ENCODE results near the gene APOL3.

The APOL3 gene

GRCh38 chr22:36129071-36129470 lies 31.5 kb downstream of the APOL3 start:
- Histone ChIP-seq H3K4me1 (ENCODE audit: insufficient read depth, low read length, severe bottlenecking) (peaks cover 2% of the 10 kb centered on the region), H4K20me1 (ENCODE audit: insufficient read depth, low read length) (no peaks in the 10 kb centered on the region), H3K27me3 (ENCODE audit: insufficient read depth, low read length) (no peaks in the 10 kb centered on the region), H3K27ac (ENCODE audit: low read depth, low read length, poor library complexity, severe bottlenecking) (no peak overlapping the region), H3F3A (ENCODE audit: insufficient read depth, low read length) (no peaks in the 10 kb centered on the region), H3K79me2 (ENCODE audit: insufficient read depth, low read length) (no peaks in the 10 kb centered on the region), H3K4me3 (ENCODE audit: low read depth, low read length, poor library complexity, severe bottlenecking) (no peak overlapping the region), H3K9me3 (ENCODE audit: low read length) (no peaks in the 10 kb centered on the region), H3K36me3 (ENCODE audit: insufficient read depth, low read length) (no peaks in the 10 kb centered on the region), H2AFZ (ENCODE audit: low read length) (no peak overlapping the region), H3K9me2 (ENCODE audit: low read depth, low read length) (no peaks in the 10 kb centered on the region), H3K4me2 (ENCODE audit: low read length) (no peak overlapping the region), H3K9ac (ENCODE audit: low read length) (no peak overlapping the region)
- TF ChIP-seq EZH2 (IDR thresholded peaks at IDR 0.05; ENCODE audit: borderline replicate concordance, low read length), result no peak
- TF ChIP-seq CTCF (IDR thresholded peaks at IDR 0.05; ENCODE audit: low read length), result no peak

GRCh38 chr22:36125994-36126531 lies 34.5 kb downstream of the APOL3 start:
- H2AFZ ChIP-seq (ENCODE audit: low read length), result no peak overlapping the region

GRCh38 chr22:36125434-36125833 lies 35.1 kb downstream of the APOL3 start:
- no peaks in the 10 kb centered on the region for H3K9me2 ChIP-seq (ENCODE audit: low read depth, low read length)
- TF ChIP-seq EZH2 (IDR thresholded peaks at IDR 0.05; ENCODE audit: borderline replicate concordance, low read length) (no peak), CTCF (IDR thresholded peaks at IDR 0.05; ENCODE audit: low read length) (no peak)
- H3K4me2 ChIP-seq (ENCODE audit: low read length), result no peak overlapping the region
- no peak overlapping the region for H3K4me3 ChIP-seq (ENCODE audit: low read depth, low read length, poor library complexity, severe bottlenecking)
- no peaks in the 10 kb centered on the region for H3K36me3 ChIP-seq (ENCODE audit: insufficient read depth, low read length)
- no peak overlapping the region for H3K9ac ChIP-seq (ENCODE audit: low read length)
- no peak overlapping the region for H3K27ac ChIP-seq (ENCODE audit: low read depth, low read length, poor library complexity, severe bottlenecking)
- no peaks in the 10 kb centered on the region for H3F3A ChIP-seq (ENCODE audit: insufficient read depth, low read length)
- no peaks in the 10 kb centered on the region for H3K79me2 ChIP-seq (ENCODE audit: insufficient read depth, low read length)
- no peaks in the 10 kb centered on the region for H3K9me3 ChIP-seq (ENCODE audit: low read length)
- H4K20me1 ChIP-seq (ENCODE audit: insufficient read depth, low read length), result no peaks in the 10 kb centered on the region
- H2AFZ ChIP-seq (ENCODE audit: low read length), result no peak overlapping the region
- H3K27me3 ChIP-seq (ENCODE audit: insufficient read depth, low read length), result no peaks in the 10 kb centered on the region
- peaks cover 10% of the 10 kb centered on the region for H3K4me1 ChIP-seq (ENCODE audit: insufficient read depth, low read length, severe bottlenecking)

More at GRCh38 chr22:36125994-36126531, 34.5 kb downstream of the APOL3 start:
- H3K9me2 ChIP-seq (ENCODE audit: low read depth, low read length), result no peaks in the 10 kb centered on the region
- H3F3A ChIP-seq (ENCODE audit: insufficient read depth, low read length), result no peaks in the 10 kb centered on the region
- H3K36me3 ChIP-seq (ENCODE audit: insufficient read depth, low read length), result no peaks in the 10 kb centered on the region
- no peak overlapping the region for H3K4me2 ChIP-seq (ENCODE audit: low read length)
- no peak overlapping the region for H3K4me3 ChIP-seq (ENCODE audit: low read depth, low read length, poor library complexity, severe bottlenecking)
- TF ChIP-seq CTCF (IDR thresholded peaks at IDR 0.05; ENCODE audit: low read length) (no peak), EZH2 (IDR thresholded peaks at IDR 0.05; ENCODE audit: borderline replicate concordance, low read length) (no peak)
- H3K4me1 ChIP-seq (ENCODE audit: insufficient read depth, low read length, severe bottlenecking), result peaks cover 10% of the 10 kb centered on the region
- H3K27me3 ChIP-seq (ENCODE audit: insufficient read depth, low read length), result no peaks in the 10 kb centered on the region
- H3K9ac ChIP-seq (ENCODE audit: low read length), result no peak overlapping the region
- no peaks in the 10 kb centered on the region for H4K20me1 ChIP-seq (ENCODE audit: insufficient read depth, low read length)
- no peaks in the 10 kb centered on the region for H3K9me3 ChIP-seq (ENCODE audit: low read length)
- no peaks in the 10 kb centered on the region for H3K79me2 ChIP-seq (ENCODE audit: insufficient read depth, low read length)
- H3K27ac ChIP-seq (ENCODE audit: low read depth, low read length, poor library complexity, severe bottlenecking), result no peak overlapping the region
